ENCODE results near the gene EID1.

EID1 gene

DNA sequence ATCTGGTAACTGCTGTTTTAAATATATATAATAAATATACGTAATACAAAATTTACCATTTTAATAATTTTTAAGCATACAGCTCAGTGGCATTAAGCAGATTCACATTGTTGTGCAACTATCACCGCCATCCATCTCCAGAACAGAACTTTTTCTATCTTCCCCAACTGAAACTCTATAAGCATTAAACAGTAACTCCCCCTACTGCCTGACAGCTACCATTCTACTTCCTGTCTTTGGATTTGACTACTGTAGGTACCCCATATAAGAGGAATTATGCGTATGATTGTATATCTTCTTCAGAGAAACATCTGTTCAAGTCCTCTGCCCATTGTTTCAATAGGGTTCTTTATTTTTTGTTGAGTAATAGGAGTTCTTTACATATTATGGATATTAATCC lies 36.8 kb downstream of the EID1 start:
- DNase-seq = no peak

DNA sequence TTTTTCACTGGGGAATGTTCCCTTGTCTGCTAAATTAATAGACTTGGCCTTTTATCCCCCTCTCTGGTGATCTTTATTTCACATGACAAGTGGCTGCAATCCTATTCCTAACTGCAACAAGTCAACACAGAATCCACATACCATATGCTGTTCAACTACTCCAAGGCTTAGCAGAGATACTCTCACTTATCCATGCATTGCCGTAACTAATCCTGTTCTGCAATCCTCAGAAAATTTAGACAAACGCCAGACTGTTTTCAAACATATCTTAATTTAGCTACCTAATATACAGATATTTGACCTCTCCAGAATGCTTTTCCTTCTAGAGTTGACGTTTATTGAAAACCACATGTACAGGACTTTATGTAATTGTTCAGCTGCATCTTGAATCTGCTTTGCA lies 37.9 kb downstream of the EID1 start:
- no peak for DNase-seq

DNA sequence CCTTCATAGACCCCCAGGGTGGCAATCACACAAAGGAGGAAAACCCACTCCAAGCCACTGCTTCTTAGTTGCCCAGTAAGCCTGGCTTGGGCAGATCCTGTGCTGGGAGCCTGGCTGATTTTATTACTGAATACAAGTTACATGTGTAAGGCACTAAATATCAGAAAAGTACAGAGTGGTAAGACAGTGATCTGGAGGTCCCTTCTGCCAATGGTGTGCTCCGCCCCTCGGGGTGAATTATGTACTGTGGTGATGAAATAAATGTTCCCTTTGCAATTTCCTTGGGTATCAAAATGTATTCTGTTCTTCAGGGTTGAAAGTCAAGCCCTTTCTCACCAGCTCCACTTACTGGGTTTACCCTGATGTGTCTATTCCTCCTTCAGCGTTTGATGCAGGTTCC lies 38.8 kb downstream of the EID1 start:
- no peak for DNase-seq

DNA sequence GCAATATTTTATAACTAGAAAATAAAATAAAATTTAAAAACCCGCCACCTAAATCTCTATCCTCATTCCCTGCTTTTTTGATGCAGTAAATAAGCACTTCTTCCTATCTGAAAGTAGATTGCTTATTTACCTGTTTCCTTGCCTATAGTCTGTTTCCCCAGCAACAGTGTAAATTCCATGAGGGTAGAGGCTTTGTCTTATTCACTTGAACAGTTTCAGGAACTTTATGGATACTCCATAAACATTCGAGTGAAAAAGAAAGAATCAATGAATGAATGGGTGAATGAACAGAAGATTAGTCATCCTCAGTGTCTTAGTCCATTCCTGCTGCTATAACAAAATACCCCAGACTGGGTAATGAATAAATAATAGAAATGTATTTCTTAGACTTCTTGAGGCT lies 44.1 kb downstream of the EID1 start:
- no peak for DNase-seq

DNA sequence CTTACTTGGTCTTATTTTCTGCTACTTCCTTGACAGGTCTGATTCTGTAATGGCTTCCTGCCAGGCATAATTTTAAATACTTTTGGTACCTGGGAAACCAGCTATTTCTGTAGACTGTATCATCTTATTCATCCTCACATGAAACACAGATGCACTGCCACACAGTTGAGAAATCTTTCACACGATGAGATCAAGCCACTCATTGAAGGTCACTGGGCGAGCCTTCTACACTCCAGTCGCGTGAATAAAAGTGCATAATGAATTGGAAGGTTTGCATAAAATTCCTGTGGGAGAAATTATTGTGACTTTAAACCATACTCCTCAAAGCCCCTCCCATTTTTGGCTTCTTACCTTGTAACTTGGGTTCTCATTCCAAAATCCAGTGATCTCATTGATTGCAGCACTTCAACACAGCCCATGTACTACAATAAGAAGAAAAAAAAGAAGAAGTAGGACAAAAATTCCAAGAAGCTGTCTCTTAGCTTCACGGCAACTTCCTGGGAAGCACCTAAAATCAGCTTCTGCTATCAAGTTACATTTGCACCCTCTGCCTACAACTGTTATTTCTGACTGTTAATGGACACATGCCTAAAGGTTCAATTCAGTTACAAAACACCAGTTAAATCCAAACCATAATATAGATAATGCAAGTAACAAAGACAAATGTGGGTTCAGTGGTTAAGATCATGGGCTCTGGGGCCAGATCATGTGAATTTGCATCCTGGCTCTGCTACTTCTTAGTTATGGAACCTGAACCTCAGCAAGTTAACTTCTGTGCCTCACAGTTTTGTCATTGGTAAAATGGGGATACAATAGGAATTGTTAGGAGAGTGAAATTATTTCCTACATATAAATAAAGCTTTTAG lies 46.8 kb downstream of the EID1 start:
- no peak for DNase-seq

DNA sequence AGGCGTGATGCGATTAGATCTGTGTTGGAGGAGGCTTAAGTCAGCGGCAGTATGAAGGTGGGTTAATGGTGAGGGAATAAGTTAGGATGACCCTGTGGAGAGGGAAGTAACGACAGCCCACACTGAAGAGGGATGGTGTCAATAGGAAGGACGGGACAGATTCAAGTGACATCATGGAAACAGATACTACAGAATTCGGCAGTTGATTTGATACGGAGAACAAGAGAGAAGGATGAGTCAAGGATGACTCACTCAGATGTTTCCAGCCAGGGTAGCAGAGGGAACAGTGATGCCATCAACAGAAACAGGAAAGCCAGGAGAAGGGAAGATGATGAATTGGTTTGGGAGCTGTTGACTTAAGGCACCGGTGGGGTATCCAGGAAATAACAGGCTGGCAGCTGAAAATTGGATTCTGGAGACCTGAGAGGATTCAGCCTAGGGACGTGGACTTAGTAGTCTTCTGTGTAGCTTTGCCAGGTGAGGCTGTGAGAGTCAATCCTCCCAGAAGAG lies 47.8 kb downstream of the EID1 start:
- peak; percentile 87 for DNase-seq

DNA sequence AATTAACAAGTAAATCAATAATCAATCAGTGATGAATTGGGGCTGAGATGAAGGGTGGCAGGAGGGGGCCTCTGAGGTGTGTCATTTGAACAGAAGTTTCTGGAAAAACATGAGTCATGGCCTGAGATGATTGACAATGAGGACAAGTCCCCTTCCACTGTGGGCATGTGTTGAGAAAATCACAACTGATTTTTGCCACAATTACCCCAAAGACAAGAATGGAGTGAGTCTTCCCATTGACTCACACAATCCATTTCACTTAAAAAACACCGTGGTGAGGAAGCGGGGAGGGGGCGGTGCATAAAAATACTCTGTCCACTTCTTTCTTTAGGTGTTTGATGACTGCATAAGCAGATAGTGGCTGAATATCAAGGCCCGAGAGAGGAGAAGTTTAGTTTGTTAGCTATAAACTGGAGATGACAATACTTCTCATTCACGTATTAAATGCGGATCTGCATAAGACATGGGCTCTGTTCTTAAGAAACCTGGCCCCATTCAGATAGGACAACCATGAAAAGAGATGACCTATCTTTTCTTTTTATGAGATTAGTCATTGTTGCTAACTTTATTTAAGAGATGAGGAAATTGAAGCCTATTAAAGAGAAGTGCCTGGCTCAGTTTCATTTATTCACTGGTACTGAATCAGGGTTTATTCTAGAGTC lies 51.1 kb downstream of the EID1 start:
- no peak for DNase-seq

DNA sequence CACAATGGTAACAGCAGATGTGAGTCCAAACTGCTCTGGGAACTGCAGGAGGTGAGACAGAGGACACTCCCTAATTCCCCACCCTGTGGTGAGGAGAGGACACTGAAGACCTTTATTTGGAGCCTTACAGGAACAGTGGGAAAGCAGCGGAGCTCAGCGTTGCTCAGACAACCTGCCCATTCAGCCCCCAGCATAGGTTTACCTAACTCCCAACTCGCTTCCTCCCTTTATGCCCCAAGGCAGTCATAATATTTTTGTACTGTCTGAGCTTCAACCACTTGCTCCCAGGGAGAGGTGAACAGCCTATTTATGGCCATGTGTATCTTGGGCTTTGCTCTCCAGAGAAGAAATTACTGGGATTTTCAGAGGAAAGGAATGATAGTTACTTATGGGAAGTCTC lies 51.7 kb downstream of the EID1 start:
- DNase-seq = no peak
